Nephron (organoid): Measurements from ENCODE around the gene PMM2.

Experiments
- H3K27ac Mint-ChIP-seq, 3 experiments: 2 replicates each; pipeline ENCODE4 v1.8.0; 2020; ENCODE audit warnings: mixed read lengths in 3 of 3, mild to moderate bottlenecking in 2 of 3, moderate library complexity in 1 of 3
- H3K27me3 Mint-ChIP-seq: 2 replicates; pipeline ENCODE4 v1.8.0; 2021; ENCODE audit warnings: low read depth, mild to moderate bottlenecking, moderate library complexity, mixed read lengths
- H3K36me3 Mint-ChIP-seq: 2 replicates; pipeline ENCODE4 v1.8.0; 2020; ENCODE audit warnings: low read depth, mixed read lengths
- H3K4me1 Mint-ChIP-seq: 2 replicates; pipeline ENCODE4 v1.8.0; 2020; ENCODE audit warnings: mixed read lengths
- H3K4me3 Mint-ChIP-seq, 3 experiments: 2 replicates each; pipeline ENCODE4 v1.8.0; 2020; ENCODE audit warnings: mild to moderate bottlenecking in 3 of 3, mixed read lengths in 3 of 3, moderate library complexity in 2 of 3
- H3K9me3 Mint-ChIP-seq: 2 replicates; pipeline ENCODE4 v1.8.0; 2020; ENCODE audit warnings: mixed read lengths
- TF ChIP-seq, protein P1 (sequence below), 3 experiments: fragments of 200-600 bp; sonication (generic); IDR thresholded peaks; one replicate each; pipeline ENCODE4 v1.5.0; 2021; ENCODE audit warnings: antibody characterized with exemption in 3 of 3; ENCODE audit not compliant: unreplicated experiment in 3 of 3

Gene PMM2

GRCh38 chr16:8846401-8846932 is 48.8 kb downstream of the PMM2 start:
- peaks cover 12% of the 10 kb centered on the region for H3K4me1 Mint-ChIP-seq
- H3K9me3 Mint-ChIP-seq = no peaks in the 10 kb centered on the region
- no peaks in the 10 kb centered on the region for H3K27me3 Mint-ChIP-seq
- no peak overlapping the region for H3K27ac Mint-ChIP-seq
- TF ChIP-seq, protein P1, sequence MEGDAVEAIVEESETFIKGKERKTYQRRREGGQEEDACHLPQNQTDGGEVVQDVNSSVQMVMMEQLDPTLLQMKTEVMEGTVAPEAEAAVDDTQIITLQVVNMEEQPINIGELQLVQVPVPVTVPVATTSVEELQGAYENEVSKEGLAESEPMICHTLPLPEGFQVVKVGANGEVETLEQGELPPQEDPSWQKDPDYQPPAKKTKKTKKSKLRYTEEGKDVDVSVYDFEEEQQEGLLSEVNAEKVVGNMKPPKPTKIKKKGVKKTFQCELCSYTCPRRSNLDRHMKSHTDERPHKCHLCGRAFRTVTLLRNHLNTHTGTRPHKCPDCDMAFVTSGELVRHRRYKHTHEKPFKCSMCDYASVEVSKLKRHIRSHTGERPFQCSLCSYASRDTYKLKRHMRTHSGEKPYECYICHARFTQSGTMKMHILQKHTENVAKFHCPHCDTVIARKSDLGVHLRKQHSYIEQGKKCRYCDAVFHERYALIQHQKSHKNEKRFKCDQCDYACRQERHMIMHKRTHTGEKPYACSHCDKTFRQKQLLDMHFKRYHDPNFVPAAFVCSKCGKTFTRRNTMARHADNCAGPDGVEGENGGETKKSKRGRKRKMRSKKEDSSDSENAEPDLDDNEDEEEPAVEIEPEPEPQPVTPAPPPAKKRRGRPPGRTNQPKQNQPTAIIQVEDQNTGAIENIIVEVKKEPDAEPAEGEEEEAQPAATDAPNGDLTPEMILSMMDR (IDR thresholded peaks at IDR 0.05; ENCODE audit: unreplicated experiment in 3 of 3) = no peak
- no peak overlapping the region for H3K4me3 Mint-ChIP-seq
- H3K36me3 Mint-ChIP-seq = peaks cover 45% of the 10 kb centered on the region

DNA sequence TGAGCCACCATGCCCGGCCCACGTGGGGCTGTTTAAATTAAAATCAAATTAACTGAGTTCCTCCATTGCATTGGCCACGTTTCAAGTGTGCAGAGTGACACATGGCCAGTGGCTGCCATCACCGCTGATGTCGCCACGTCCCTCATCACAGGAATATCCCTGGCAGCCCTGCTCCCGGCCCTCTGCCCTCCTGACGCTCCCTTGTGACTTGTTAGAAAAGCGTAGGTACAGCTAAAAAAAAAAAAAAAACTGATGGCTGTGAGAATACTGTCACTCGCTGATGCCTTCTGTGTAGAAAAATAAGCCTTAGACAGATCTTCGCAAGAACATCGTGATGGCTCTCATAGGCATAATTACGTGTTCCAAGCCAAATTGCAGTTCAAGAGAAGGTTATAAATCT is 49.5 kb downstream of the PMM2 start:
- Mint-ChIP-seq H3K27ac (no peak overlapping the region), H3K9me3 (no peaks in the 10 kb centered on the region), H3K4me3 (no peak overlapping the region), H3K4me1 (peaks cover 9% of the 10 kb centered on the region), H3K27me3 (no peaks in the 10 kb centered on the region), H3K36me3 (peaks cover 46% of the 10 kb centered on the region)
- TF ChIP-seq, protein P1 (IDR thresholded peaks at IDR 0.05; ENCODE audit: unreplicated experiment in 3 of 3) = no peak

DNA sequence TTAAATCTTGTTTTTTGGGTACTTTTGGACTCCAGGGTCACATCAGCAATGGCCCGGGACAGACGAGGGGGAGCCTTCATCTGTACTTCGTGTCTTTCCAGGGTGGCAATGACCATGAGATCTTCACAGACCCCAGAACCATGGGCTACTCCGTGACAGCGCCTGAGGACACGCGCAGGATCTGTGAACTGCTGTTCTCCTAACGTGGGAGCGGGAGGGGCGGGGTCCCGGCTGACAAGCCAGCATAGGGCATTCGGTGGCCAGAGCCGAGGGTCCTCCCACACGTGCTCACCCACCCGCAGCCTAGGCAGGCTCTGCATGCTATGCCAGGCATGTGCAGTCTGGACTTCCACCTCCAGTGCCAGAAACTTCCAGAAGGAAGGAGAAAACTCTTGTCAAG is 50.0 kb downstream of the PMM2 start:
- TF ChIP-seq, protein P1 (IDR thresholded peaks at IDR 0.05; ENCODE audit: unreplicated experiment in 3 of 3) = no peak
- Mint-ChIP-seq H3K9me3 (no peaks in the 10 kb centered on the region), H3K27ac (no peak overlapping the region), H3K4me1 (peaks cover 4% of the 10 kb centered on the region), H3K27me3 (no peaks in the 10 kb centered on the region), H3K36me3 (peaks cover 41% of the 10 kb centered on the region), H3K4me3 (no peak overlapping the region)

GRCh38 chr16:8848231-8848938 is 50.7 kb downstream of the PMM2 start:
- no peak overlapping the region for H3K27ac Mint-ChIP-seq
- H3K27me3 Mint-ChIP-seq = no peaks in the 10 kb centered on the region
- H3K4me3 Mint-ChIP-seq = no peak overlapping the region
- H3K4me1 Mint-ChIP-seq = no peaks in the 10 kb centered on the region
- no peaks in the 10 kb centered on the region for H3K9me3 Mint-ChIP-seq
- H3K36me3 Mint-ChIP-seq = peaks cover 46% of the 10 kb centered on the region
- TF ChIP-seq, protein P1 (IDR thresholded peaks at IDR 0.05; ENCODE audit: unreplicated experiment in 3 of 3) = no peak

DNA sequence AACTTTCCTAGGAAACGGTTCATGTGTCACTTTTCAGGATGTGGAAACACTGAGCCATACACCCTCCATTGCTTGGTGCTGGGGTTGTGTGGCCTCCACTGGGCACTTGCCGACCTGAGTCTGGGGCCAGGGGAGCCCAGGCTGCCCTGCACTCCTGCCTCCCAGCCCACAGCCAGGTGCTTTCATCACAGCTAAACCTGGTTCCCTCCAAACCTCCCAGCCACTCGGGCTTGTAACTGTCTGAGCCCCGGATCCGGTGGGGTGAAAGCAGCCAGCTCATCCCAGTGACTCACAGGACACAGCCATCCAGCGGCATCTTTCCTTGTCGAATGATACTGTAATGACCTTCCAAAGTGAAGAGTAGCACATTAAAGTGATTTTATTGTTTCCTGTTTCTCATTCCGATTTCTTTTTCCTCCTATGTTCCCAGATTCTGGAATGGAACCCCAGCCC is 51.3 kb downstream of the PMM2 start:
- Mint-ChIP-seq H3K27ac (no peak overlapping the region), H3K4me3 (no peak overlapping the region), H3K36me3 (peaks cover 44% of the 10 kb centered on the region), H3K4me1 (no peaks in the 10 kb centered on the region), H3K27me3 (no peaks in the 10 kb centered on the region), H3K9me3 (no peaks in the 10 kb centered on the region)
- TF ChIP-seq, protein P1 (IDR thresholded peaks at IDR 0.05; ENCODE audit: unreplicated experiment in 3 of 3) = no peak
